ENCODE measurements around the gene LRIT1. TPM values are rescaled to one million over a fixed set of nuclear protein-coding genes. Genes with fewer than 3 reads are reported as not detected.

The LRIT1 gene
- total RNA-seq, 1 experiment from 2014 or later = not detected

DNA sequence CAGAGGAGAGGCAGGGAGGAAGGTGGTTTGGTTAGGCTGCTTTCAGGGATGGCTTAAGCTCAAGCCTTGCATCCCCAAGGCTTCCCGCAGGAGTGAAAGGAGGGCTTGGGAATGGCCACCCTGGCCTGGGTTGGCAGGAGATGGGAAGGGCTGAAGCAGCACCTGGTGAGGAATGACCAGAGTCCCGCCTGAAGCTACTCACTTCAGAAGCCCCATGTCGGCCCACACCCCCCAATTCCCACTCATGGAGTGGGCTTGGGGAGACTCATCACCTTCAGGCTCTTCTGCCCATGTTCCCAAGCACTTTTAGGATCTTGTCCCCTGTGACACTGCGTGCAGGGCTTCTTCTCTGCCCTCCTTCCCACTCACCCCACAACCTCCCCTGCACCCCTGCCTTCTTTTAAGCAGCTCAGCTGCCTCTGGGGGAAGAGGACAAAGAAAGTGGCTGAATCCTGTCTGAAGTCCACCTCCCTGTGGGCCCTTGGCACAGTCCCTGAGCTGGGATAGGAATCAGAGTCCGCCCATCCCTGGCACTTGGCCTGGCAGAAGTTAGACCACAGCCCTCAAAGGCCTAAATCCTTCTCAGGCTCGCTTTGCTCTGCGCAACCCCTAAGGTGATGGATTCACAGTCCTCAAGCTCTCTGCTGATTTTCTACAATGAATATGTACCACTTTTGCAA lies 20.0 kb upstream of the LRIT1 start:
- BruUV-seq (replicated peaks) = no TSS peak
- no peaks in the 10 kb centered on the region for H3K36me3 ChIP-seq (ENCODE audit: control insufficient read depth in 1 of 2, insufficient read depth in 2 of 2, low read length in 2 of 2)
- H4K20me1 ChIP-seq (ENCODE audit: insufficient read depth) = no peaks in the 10 kb centered on the region
- no peak overlapping the region for H3K9ac ChIP-seq (ENCODE audit: low read length)
- no peaks in the 10 kb centered on the region for H3K9me3 ChIP-seq (ENCODE audit: control insufficient read depth in 1 of 2, insufficient read depth in 1 of 2, low read depth in 1 of 2, low read length in 2 of 2)
- no peak overlapping the region for H3K4me3 ChIP-seq (replicated peaks in 1 of 2; ENCODE audit: low read depth in 1 of 2, low read length in 2 of 2)
- POLR2A ChIA-PET = no interaction called here
- no peak overlapping the region for H2AFZ ChIP-seq (ENCODE audit: low read depth, low read length, poor library complexity, severe bottlenecking)
- H3K79me2 ChIP-seq (ENCODE audit: insufficient read depth, low read length) = no peaks in the 10 kb centered on the region
- H3K9me2 ChIP-seq (ENCODE audit: insufficient read depth) = no peaks in the 10 kb centered on the region
- no peak overlapping the region for H3K27ac ChIP-seq (ENCODE audit: low read depth, low read length)
- TF ChIP-seq REST (IDR thresholded peaks at IDR 0.05; ENCODE audit: low read depth) (no peak), MAX (IDR thresholded peaks at IDR 0.05) (no peak), RAD21 (IDR thresholded peaks at IDR 0.05; ENCODE audit: low read depth) (no peak), JUND (IDR thresholded peaks at IDR 0.05) (no peak), ZBTB33 (IDR thresholded peaks at IDR 0.05; ENCODE audit: extremely low read depth, insufficient replicate concordance, low read length) (no peak), EZH2phosphoT487 (IDR thresholded peaks at IDR 0.05; ENCODE audit: borderline replicate concordance) (no peak), ZNF274 (IDR thresholded peaks at IDR 0.05; ENCODE audit: low read depth, low read length) (no peak), TCF7L2 (IDR thresholded peaks at IDR 0.05; ENCODE audit: borderline replicate concordance, extremely low read depth, insufficient read depth, insufficient read length) (no peak), SIN3A (IDR thresholded peaks at IDR 0.05; ENCODE audit: low read depth) (no peak), ZFX (IDR thresholded peaks at IDR 0.05) (no peak), EZH2 (IDR thresholded peaks at IDR 0.05) (no peak), FOSL1 (IDR thresholded peaks at IDR 0.05; ENCODE audit: low read depth) (no peak), YY1 (IDR thresholded peaks at IDR 0.05; ENCODE audit: extremely low read depth, insufficient replicate concordance, low read depth, low read length) (no peak), SRF (IDR thresholded peaks at IDR 0.05; ENCODE audit: low read depth) (no peak)
- TF ChIP-seq, protein P1, sequence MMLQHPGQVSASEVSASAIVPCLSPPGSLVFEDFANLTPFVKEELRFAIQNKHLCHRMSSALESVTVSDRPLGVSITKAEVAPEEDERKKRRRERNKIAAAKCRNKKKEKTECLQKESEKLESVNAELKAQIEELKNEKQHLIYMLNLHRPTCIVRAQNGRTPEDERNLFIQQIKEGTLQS (IDR thresholded peaks at IDR 0.05) = no peak
- peaks cover 0 to 16% of the 10 kb centered on the region in 2 experiments; a peak in 2 of 4 replicates for H3K4me1 ChIP-seq (ENCODE audit: control insufficient read depth in 1 of 2, insufficient read depth in 2 of 2, low read length in 2 of 2)
- H3K27me3 ChIP-seq (ENCODE audit: insufficient read depth, low read length) = no peaks in the 10 kb centered on the region
- intact Hi-C loops (cut with micrococcal nuclease) = loop anchor here (10.0 kb wide), 2 partner anchors 173 to 453 kb away; no protein-coding TSS in a partner anchor
- no peak overlapping the region for H3K4me2 ChIP-seq (ENCODE audit: low read length)
- no peak for DNase-seq (ENCODE audit: low read depth, low spot score)
- no peak for ATAC-seq
- CTCF ChIA-PET = interaction anchor here (10.1 kb wide), 1 partner anchor 276 kb away, joined by 268 read pairs; no protein-coding TSS in a partner anchor
- RAD21 ChIA-PET (ENCODE audit: low non-redundant PET in 1 of 2, low total read pairs in 2 of 2, uncharacterized antibody in 2 of 2, unreplicated experiment in 2 of 2) = no interaction called here

Data from HCT116 (cell line).